HepG2 (cell line): ENCODE measurements around the gene DPT. TPM values are rescaled to one million over a fixed set of nuclear protein-coding genes. Genes with fewer than 3 reads are reported as not detected.
A peak's percentile ranks its signal among the peaks of the same experiment; 100 is the strongest.

Experiments used
- FOSL1 ChIP-seq: sonication (generic); formaldehyde crosslinking; IDR thresholded peaks from 2 replicates; pipeline ENCODE4 v1.9.0; 2021; ENCODE audit warnings: missing genetic modification reagents, borderline replicate concordance
- GATAD2A ChIP-seq: IDR thresholded peaks from 2 replicates; pipeline ENCODE4 v1.6.1; 2016
- GFI1 ChIP-seq: sonication (generic); formaldehyde crosslinking; IDR thresholded peaks from 2 replicates; pipeline ENCODE4 v1.5.0; 2020; ENCODE audit warnings: missing genetic modification reagents, mild to moderate bottlenecking, borderline replicate concordance
- NFIB ChIP-seq: sonication (generic); formaldehyde crosslinking; IDR thresholded peaks from 2 replicates; pipeline ENCODE4 v1.9.0; 2021; ENCODE audit warnings: missing genetic modification reagents, mild to moderate bottlenecking, borderline replicate concordance
- SAP130 ChIP-seq: IDR thresholded peaks from 2 replicates; pipeline ENCODE4 v1.6.1; 2016; ENCODE audit warnings: low read depth
- TAF15 ChIP-seq: fragments of 200-400 bp; formaldehyde crosslinking; IDR thresholded peaks from one replicate; pipeline ENCODE4 v1.6.1; 2018; ENCODE audit warnings: mild to moderate bottlenecking, low read depth, low read length; ENCODE audit not compliant: poor library complexity, severe bottlenecking
- TCF12 ChIP-seq, 2 experiments: fragments of 450-650 bp in 1 of 2; sonication (generic) in 1 of 2; formaldehyde crosslinking in 1 of 2; IDR thresholded peaks; 2 replicates each; pipeline versions ENCODE4 v1.6.1 to v1.8.0; 2017 to 2022; ENCODE audit warnings: antibody characterized with exemption in 1 of 2, mild to moderate bottlenecking in 1 of 2, missing genetic modification reagents in 1 of 2, moderate library complexity in 1 of 2
- TEAD2 ChIP-seq: sonication (generic); formaldehyde crosslinking; IDR thresholded peaks from 2 replicates; pipeline ENCODE4 v1.9.0; 2021; ENCODE audit warnings: missing genetic modification reagents
- ZNF530 ChIP-seq: sonication (generic); formaldehyde crosslinking; IDR thresholded peaks from 2 replicates; pipeline ENCODE4 v1.5.0; 2020; ENCODE audit warnings: low read depth, mild to moderate bottlenecking, missing genetic modification reagents
- ZNF607 ChIP-seq: sonication (generic); formaldehyde crosslinking; IDR thresholded peaks from 2 replicates; pipeline ENCODE4 v1.5.1; 2020; ENCODE audit warnings: missing genetic modification reagents, mild to moderate bottlenecking, borderline replicate concordance
- ZNF7 ChIP-seq: IDR thresholded peaks from 2 replicates; pipeline ENCODE4 v1.6.1; 2016; ENCODE audit warnings: missing biosample characterization, missing genetic modification reagents
- polyA plus RNA-seq, 8 experiments: library from polyadenylated mRNA; depleted of rRNA in 3 of 8; stranded (reverse) in 7 of 8; unstranded in 1 of 8; fragments of >200 nt; fragmentation: Illumina TruSeq in 4 of 8; extraction: Trizol in 4 of 8; gene quantifications; 2 replicates each; pipeline versions ENCODE4 v1.2.1 to v1.2.3, GENCODE V29; 2011 to 2016; ENCODE audit warnings: low read depth in 4 of 8, missing spikeins in 1 of 8, mixed read lengths in 1 of 8; ENCODE audit not compliant: insufficient read depth in 1 of 8
- total RNA-seq, 5 experiments: library from RNA; depleted of rRNA; stranded (reverse); fragments of >200 nt; fragmentation: Illumina TruSeq; extraction: Trizol; gene quantifications; 2 replicates each; pipeline ENCODE4 v1.2.3, GENCODE V29; 2016; ENCODE audit warnings: low read depth in 1 of 5
- TF ChIP-seq, protein P1 (sequence below): sonication (generic); formaldehyde crosslinking; IDR thresholded peaks from 2 replicates; pipeline ENCODE4 v1.4.0; 2020; ENCODE audit warnings: missing genetic modification reagents
- TF ChIP-seq, protein P2 (sequence below): sonication (generic); formaldehyde crosslinking; IDR thresholded peaks from 2 replicates; pipeline ENCODE4 v1.4.0; 2020; ENCODE audit warnings: missing genetic modification reagents
- TF ChIP-seq, protein P3 (sequence below): sonication (generic); formaldehyde crosslinking; IDR thresholded peaks from 2 replicates; pipeline ENCODE4 v1.5.0; 2020; ENCODE audit warnings: missing genetic modification reagents
- TF ChIP-seq, protein P4 (sequence below), 2 experiments: sonication (generic) in 1 of 2; formaldehyde crosslinking in 1 of 2; IDR thresholded peaks; 2 replicates each; pipeline versions ENCODE4 v1.6.1 to v1.9.0; 2014 to 2022; ENCODE audit warnings: antibody characterized with exemption in 1 of 2, borderline replicate concordance in 1 of 2, inconsistent platforms in 1 of 2, low read depth in 1 of 2, missing genetic modification reagents in 1 of 2

The DPT gene
- total and polyA plus RNA-seq, 2 of the 13 experiments (the other 11 are each of a cell fraction or from before 2014, with no cell fraction given) = 0.04 TPM; not detected in 1

DNA sequence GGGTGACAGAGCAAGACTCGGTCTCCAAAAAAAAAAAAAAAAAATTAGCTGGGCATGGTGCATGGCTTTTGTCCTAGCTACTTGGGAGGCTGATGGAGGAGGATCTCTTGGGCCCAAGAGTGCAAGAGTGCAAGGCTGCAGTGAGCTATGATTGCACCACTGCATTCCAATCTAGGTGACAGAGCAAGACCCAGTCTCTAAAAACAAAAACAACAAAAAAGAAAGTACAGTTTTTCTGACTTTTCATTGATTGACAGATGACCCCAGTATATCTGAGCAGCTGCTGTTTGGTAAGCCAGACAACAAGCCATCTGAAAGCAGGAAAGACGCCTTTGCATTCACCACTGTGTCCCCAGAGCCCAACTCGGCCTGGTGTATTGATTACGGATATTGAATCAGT is 10.9 kb upstream of the DPT start (continued):
- TF ChIP-seq ZNF530 (CRISPR knock-in tag) (no peak), NFIB (CRISPR knock-in tag) (no peak), ZNF607 (no peak), TAF15 (no peak), FOSL1 (CRISPR knock-in tag) (no peak), GFI1 (CRISPR knock-in tag) (0 out of 2 replicates have a peak, but pooled peaks have one; percentile 18), ZNF7 (CRISPR knock-in tag) (no peak), TCF12 (IDR thresholded peaks at IDR 0.05) (no peak), TCF12 (CRISPR knock-in tag; IDR thresholded peaks at IDR 0.05) (no peak), SAP130 (CRISPR knock-in tag) (peak; percentile 32), TEAD2 (no peak), GATAD2A (CRISPR knock-in tag) (peak; percentile 76)
- TF ChIP-seq, protein P1, sequence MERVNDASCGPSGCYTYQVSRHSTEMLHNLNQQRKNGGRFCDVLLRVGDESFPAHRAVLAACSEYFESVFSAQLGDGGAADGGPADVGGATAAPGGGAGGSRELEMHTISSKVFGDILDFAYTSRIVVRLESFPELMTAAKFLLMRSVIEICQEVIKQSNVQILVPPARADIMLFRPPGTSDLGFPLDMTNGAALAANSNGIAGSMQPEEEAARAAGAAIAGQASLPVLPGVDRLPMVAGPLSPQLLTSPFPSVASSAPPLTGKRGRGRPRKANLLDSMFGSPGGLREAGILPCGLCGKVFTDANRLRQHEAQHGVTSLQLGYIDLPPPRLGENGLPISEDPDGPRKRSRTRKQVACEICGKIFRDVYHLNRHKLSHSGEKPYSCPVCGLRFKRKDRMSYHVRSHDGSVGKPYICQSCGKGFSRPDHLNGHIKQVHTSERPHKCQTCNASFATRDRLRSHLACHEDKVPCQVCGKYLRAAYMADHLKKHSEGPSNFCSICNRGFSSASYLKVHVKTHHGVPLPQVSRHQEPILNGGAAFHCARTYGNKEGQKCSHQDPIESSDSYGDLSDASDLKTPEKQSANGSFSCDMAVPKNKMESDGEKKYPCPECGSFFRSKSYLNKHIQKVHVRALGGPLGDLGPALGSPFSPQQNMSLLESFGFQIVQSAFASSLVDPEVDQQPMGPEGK = no peak
- TF ChIP-seq, protein P2, sequence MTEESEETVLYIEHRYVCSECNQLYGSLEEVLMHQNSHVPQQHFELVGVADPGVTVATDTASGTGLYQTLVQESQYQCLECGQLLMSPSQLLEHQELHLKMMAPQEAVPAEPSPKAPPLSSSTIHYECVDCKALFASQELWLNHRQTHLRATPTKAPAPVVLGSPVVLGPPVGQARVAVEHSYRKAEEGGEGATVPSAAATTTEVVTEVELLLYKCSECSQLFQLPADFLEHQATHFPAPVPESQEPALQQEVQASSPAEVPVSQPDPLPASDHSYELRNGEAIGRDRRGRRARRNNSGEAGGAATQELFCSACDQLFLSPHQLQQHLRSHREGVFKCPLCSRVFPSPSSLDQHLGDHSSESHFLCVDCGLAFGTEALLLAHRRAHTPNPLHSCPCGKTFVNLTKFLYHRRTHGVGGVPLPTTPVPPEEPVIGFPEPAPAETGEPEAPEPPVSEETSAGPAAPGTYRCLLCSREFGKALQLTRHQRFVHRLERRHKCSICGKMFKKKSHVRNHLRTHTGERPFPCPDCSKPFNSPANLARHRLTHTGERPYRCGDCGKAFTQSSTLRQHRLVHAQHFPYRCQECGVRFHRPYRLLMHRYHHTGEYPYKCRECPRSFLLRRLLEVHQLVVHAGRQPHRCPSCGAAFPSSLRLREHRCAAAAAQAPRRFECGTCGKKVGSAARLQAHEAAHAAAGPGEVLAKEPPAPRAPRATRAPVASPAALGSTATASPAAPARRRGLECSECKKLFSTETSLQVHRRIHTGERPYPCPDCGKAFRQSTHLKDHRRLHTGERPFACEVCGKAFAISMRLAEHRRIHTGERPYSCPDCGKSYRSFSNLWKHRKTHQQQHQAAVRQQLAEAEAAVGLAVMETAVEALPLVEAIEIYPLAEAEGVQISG = peak; percentile 39; the same call in 1 of the 2 replicates
- TF ChIP-seq, protein P3, sequence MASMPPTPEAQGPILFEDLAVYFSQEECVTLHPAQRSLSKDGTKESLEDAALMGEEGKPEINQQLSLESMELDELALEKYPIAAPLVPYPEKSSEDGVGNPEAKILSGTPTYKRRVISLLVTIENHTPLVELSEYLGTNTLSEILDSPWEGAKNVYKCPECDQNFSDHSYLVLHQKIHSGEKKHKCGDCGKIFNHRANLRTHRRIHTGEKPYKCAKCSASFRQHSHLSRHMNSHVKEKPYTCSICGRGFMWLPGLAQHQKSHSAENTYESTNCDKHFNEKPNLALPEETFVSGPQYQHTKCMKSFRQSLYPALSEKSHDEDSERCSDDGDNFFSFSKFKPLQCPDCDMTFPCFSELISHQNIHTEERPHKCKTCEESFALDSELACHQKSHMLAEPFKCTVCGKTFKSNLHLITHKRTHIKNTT (CRISPR knock-in tag) = no peak
- TF ChIP-seq, protein P4, sequence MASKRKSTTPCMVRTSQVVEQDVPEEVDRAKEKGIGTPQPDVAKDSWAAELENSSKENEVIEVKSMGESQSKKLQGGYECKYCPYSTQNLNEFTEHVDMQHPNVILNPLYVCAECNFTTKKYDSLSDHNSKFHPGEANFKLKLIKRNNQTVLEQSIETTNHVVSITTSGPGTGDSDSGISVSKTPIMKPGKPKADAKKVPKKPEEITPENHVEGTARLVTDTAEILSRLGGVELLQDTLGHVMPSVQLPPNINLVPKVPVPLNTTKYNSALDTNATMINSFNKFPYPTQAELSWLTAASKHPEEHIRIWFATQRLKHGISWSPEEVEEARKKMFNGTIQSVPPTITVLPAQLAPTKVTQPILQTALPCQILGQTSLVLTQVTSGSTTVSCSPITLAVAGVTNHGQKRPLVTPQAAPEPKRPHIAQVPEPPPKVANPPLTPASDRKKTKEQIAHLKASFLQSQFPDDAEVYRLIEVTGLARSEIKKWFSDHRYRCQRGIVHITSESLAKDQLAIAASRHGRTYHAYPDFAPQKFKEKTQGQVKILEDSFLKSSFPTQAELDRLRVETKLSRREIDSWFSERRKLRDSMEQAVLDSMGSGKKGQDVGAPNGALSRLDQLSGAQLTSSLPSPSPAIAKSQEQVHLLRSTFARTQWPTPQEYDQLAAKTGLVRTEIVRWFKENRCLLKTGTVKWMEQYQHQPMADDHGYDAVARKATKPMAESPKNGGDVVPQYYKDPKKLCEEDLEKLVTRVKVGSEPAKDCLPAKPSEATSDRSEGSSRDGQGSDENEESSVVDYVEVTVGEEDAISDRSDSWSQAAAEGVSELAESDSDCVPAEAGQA (IDR thresholded peaks at IDR 0.05; ENCODE audit: low read depth) = no peak
- TF ChIP-seq, protein P4 (CRISPR knock-in tag; IDR thresholded peaks at IDR 0.05; ENCODE audit: borderline replicate concordance) = no peak
